GM18526 (cell line): ENCODE measurements around the gene MGMT.

Experiments
- POLR2A ChIP-seq: IDR thresholded peaks from 3 replicates; pipeline ENCODE4 v1.6.1; 2011; ENCODE audit not compliant: insufficient read length; ENCODE audit errors: extremely low read depth

MGMT gene

GRCh38 chr10:129536336-129536735 is 69.3 kb downstream of the MGMT start:
- no peak for TF ChIP-seq POLR2A

- no peak for TF ChIP-seq POLR2A
These were observed 70.1 kb downstream of the MGMT start for GRCh38 chr10:129537151-129537550.

DNA sequence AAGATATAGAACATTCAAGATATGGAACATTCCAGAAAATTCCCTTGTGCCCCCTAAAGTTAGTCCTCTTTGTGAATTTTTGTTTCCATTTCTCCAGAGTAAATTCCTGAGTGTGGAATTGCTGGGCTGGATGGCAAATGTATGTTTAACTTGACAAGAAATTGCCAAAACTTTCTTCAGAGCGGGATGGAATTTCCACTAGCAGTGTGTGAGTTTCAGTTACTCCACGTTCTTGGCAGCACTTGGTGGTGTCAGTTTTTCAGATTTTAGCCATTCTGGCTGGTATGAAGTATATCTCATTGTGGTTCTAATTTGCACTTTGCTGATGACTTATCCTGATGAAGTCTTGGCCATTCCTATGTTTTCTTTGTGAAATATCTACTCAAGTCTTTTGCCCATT is 71.2 kb downstream of the MGMT start:
- no peak for TF ChIP-seq POLR2A

GRCh38 chr10:129541200-129541599 is 74.2 kb downstream of the MGMT start:
- TF ChIP-seq POLR2A, result no peak

DNA sequence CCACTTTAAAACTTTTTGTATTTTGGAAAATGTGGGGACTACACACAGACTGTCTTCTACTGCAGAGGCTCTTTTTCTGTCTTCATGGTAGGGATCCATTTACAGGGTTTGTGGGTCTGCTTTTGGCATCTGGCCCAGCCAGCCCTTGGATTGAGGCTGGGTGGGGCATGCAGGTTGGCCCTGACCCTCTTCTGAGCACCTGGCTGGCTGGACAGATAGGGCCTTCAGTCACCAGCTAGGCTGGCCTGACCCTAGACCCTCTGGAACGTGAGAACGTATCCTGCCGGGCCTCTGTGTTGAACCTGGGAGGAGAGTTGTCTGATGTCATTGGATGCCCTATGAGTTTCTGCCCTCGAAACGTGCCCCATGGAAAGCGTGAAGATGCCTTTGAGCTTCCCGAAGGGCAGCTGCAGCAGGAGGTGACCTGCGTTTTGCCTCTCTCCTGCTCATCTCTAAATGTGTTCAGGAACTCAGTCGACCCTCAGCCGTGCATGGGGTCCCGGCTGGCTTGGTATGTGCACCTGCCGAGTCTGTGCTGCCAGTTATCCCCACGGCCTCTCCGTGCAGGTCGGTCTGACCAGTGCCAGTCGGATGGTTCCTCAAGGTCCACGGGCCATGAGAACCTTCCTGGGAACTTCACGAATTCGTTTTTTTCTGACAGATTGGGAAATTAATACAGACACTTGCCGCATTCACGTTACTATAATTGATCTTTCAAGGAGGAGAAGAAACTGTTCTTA is 74.9 kb downstream of the MGMT start:
- TF ChIP-seq POLR2A, result no peak

- TF ChIP-seq POLR2A, result no peak
These were observed 75.5 kb downstream of the MGMT start for GRCh38 chr10:129542589-129542988.

DNA sequence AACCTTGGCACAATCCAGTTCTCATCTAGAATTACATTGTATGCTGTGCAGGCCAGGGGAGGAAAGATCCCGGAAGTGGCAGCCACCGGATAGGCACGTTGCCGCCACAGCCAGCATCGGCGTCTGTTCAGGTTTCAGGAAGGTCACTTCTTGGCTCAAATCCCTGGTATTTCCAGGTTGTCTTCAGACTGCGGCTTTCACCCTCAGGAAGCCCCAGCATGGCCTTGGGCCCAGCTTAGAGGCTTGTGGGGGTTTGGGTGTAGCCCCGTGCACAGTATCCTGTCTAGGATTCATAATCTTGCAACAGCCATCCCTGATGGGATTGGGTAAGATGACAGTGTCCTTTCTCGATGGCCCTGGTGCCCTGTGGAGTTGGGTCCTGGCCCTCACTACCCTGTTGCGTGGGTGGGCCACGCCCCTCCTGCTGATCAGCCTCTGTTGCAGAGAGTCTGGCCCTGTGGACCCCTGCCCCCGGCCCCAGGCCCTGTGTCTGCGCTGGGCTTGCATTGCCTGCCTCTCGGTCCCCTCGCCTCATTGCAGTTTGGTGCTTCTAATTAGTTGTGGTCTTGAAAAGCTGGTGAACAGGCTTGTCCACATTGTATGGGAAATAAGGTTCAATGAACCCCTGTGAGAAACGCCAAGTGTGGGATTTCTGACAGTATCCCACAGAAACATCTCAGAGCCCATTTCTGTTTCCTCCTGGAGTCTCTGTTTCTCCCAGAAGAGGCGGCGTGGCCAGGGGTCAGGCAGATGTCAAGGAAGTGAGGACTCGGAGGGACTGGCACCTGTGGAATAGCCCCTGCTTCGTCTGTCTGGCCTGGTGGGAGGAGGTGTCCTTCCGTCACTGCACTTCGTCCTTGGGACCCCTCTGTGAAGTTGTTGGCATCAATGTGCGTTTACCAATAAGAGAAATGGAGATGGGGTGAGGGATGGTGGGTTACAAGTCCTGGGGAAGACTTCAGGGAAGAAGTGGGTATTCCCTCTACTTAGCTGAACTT is 77.5 kb downstream of the MGMT start:
- no peak for TF ChIP-seq POLR2A

DNA sequence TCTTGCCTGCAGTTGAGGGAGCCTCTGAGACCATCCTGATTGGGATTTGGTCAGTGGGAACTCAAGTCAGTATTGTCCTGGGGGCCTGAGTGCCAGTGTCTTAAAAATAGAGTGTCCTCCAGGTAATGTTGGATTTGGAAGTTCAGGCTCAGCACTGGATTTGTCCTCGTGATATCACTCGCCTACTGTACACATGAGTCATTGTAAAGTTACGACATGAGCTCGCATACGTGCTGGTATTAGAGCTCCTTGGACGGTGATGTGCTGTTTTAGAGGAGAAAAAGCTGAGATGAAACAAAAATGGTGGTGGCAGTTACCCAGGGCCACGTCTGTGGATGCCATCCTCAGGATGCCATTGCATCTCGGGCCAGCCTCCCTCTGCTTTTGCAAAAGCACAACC is 78.2 kb downstream of the MGMT start:
- no peak for TF ChIP-seq POLR2A

DNA sequence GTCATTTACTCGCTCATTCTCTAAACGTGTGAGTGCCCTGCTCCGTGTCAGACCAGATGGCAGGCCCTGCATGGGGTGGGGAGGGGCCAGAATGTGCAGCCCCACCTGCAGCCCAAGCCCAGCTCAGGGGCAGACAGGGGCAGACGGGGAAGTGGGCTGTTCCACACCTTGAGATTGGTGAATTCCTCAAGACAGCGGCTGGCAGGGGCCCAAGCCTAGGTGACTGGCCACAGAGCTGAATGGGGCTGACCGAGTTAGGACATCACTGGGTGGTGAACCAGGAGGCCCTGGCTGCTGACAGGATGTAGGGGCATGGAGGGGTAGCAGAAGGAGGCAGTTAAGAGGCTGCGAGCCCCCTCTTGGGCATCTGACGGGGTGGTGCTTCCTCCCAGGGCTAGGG is 79.1 kb downstream of the MGMT start:
- no peak for TF ChIP-seq POLR2A

- no peak for TF ChIP-seq POLR2A
These were observed 80.6 kb downstream of the MGMT start for GRCh38 chr10:129547608-129548007.

DNA sequence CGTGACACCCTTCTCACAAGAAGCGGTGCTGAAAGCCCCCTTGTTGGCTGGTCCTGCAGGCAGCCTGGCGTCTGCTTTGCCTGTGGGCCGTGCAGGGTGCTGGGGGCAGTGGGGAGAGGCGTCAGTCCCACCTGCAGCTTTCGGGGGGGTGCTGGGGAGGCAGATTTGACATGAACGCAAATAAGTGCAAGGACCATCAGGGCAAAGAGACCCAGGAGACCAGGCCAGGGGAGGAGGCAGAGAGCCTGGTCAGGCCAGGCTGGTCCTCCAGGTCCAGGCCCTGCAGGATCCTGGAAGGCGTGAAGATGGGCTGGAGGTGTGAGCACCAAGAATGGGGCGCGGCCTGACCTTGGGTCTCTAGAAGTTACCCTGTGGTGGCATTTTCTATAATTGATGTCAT is 81.6 kb downstream of the MGMT start:
- TF ChIP-seq POLR2A, result no peak

DNA sequence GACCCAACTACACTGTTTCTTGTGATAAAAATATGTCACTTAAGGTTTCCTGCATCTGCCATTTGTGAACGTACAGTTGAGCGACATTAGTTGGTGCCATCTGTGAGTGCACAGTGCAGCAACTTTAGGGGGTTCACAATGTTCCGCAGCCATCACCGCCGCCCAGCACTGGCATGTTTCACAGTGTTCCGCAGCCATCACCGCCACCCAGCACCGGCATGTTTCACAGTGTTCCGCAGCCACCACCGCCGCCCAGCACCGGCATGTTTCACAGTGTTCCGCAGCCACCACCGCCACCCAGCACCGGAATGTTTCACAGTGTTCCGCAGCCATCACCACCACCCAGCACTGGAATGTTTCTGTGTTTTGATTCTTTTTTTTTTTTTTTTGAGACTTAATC is 83.0 kb downstream of the MGMT start:
- no peak for TF ChIP-seq POLR2A

GRCh38 chr10:129550658-129551057 is 83.6 kb downstream of the MGMT start:
- no peak for TF ChIP-seq POLR2A

DNA sequence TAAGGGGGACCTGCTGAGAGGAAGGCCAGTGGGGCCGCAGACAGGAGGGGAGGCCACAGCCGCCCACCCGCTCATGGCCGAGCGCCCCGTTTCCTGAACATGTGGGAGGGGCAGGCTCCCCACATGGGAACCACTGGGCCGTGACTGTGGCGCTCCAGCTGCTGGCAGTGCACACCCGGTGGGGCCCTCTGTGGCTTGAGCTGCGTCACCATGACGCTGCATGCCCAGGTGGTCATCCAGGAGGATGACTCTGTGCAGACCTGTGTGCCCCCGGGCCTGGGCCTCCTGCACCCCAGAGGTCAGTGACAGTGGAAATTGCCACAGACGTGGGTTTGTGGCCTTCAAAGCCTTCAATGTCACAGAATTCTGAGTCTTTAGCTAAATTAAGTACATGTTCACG is 85.1 kb downstream of the MGMT start:
- no peak for TF ChIP-seq POLR2A

- no peak for TF ChIP-seq POLR2A
These were observed 86.9 kb downstream of the MGMT start for GRCh38 chr10:129553928-129554327.

GRCh38 chr10:129556316-129556715 is 89.3 kb downstream of the MGMT start:
- TF ChIP-seq POLR2A, result no peak

- TF ChIP-seq POLR2A, result no peak
These were observed 93.3 kb downstream of the MGMT start for GRCh38 chr10:129560361-129560760.

- no peak for TF ChIP-seq POLR2A
These were observed 95.4 kb downstream of the MGMT start for GRCh38 chr10:129562487-129562886.
